Epithelial cell of prostate (primary cell): Measurements from ENCODE around the gene FUT1.
"Not testable (repeated sequence)": the region's sequence is repeated elsewhere in the genome, so short reads cannot be mapped to it uniquely, and the experiment has no call there.

ENCODE experiments used
- DNase-seq: peaks from one replicate; pipeline ENCODE4 v3.0.0-alpha.2; 2011; ENCODE audit warnings: low read depth, low spot score
- H3K27ac ChIP-seq: fragments of 450-650 bp; 2 replicates; pipeline ENCODE4 v1.5.1; 2017; ENCODE audit warnings: mild to moderate bottlenecking

The FUT1 gene

GRCh38 chr19:48752496-48753365 lies at the start of gene FUT1:
FUT1 (minus strand) TSS chr19:48752641; CDS start chr19:48751281, 1,360 bp downstream.
- DNase-seq = peak; percentile 60
- H3K27ac ChIP-seq = peak within 1 kb of the TSS; percentile 78

- H3K27ac ChIP-seq = no peak overlapping the region
- no peak for DNase-seq
Observed at GRCh38 chr19:48799358-48800300, 47.2 kb upstream of the FUT1 start.

GRCh38 chr19:48798937-48799336 lies 46.5 kb upstream of the FUT1 start:
- DNase-seq = no peak
- H3K27ac ChIP-seq = no peak overlapping the region

GRCh38 chr19:48797103-48797502 lies 44.7 kb upstream of the FUT1 start:
- DNase-seq = no peak
- no peak overlapping the region for H3K27ac ChIP-seq

- DNase-seq = no peak
- no peak overlapping the region for H3K27ac ChIP-seq
Observed at GRCh38 chr19:48796298-48797083, 44.0 kb upstream of the FUT1 start.

- peak overlapping the region; percentile 72 for H3K27ac ChIP-seq
- no peak for DNase-seq
Observed at GRCh38 chr19:48795685-48796070, 43.2 kb upstream of the FUT1 start.

GRCh38 chr19:48795055-48795684 lies 42.7 kb upstream of the FUT1 start:
- DNase-seq = no peak
- peak overlapping the region; percentile 72 for H3K27ac ChIP-seq

- no peak for DNase-seq
- H3K27ac ChIP-seq = peak overlapping the region; percentile 72
Observed at GRCh38 chr19:48794291-48794690, 41.9 kb upstream of the FUT1 start.

- DNase-seq = no peak
- H3K27ac ChIP-seq = no peak overlapping the region
Observed at GRCh38 chr19:48793271-48793670, 40.8 kb upstream of the FUT1 start.

GRCh38 chr19:48787331-48787730 lies 34.9 kb upstream of the FUT1 start:
- not testable (repeated sequence) for DNase-seq
- H3K27ac ChIP-seq = peak overlapping the region; percentile 79

- H3K27ac ChIP-seq = not testable (repeated sequence)
Observed at GRCh38 chr19:48786422-48786821, 34.0 kb upstream of the FUT1 start.

GRCh38 chr19:48784527-48784926 lies 32.1 kb upstream of the FUT1 start:
- no peak overlapping the region for H3K27ac ChIP-seq
- no peak for DNase-seq

More at GRCh38 chr19:48786422-48786821, 34.0 kb upstream of the FUT1 start:
- DNase-seq = not testable (repeated sequence)

GRCh38 chr19:48780631-48781391 lies 28.4 kb upstream of the FUT1 start:
- no peak for DNase-seq
- H3K27ac ChIP-seq = no peak overlapping the region

GRCh38 chr19:48779636-48780035 lies 27.2 kb upstream of the FUT1 start:
- no peak for DNase-seq
- H3K27ac ChIP-seq = no peak overlapping the region

GRCh38 chr19:48777720-48778119 lies 25.3 kb upstream of the FUT1 start:
- H3K27ac ChIP-seq = no peak overlapping the region
- DNase-seq = no peak

GRCh38 chr19:48777139-48777538 lies 24.7 kb upstream of the FUT1 start:
- DNase-seq = no peak
- H3K27ac ChIP-seq = no peak overlapping the region

GRCh38 chr19:48772503-48772953 lies 20.1 kb upstream of the FUT1 start:
- H3K27ac ChIP-seq = no peak overlapping the region
- DNase-seq = no peak

GRCh38 chr19:48770734-48771472 lies 18.5 kb upstream of the FUT1 start:
- H3K27ac ChIP-seq = peak overlapping the region; percentile 53
- DNase-seq = no peak
